ENCODE results near the gene TRMT2A. TPM values are rescaled to one million over a fixed set of nuclear protein-coding genes. Genes with fewer than 3 reads are reported as not detected.

Gene TRMT2A
- total RNA-seq, 2 experiments from 2014 or later = 97.5 to 118 TPM

GRCh38 chr22:20086101-20086599, 30.9 kb downstream of the TRMT2A start:
- Histone ChIP-seq H3K27ac (ENCODE audit: low read depth, low read length, poor library complexity, severe bottlenecking) (no peak overlapping the region), H2AFZ (ENCODE audit: low read length) (no peak overlapping the region), H3K36me3 (ENCODE audit: insufficient read depth, low read length) (peaks cover 58% of the 10 kb centered on the region), H3K4me3 (ENCODE audit: low read depth, low read length, poor library complexity, severe bottlenecking) (no peak overlapping the region), H3K9me3 (ENCODE audit: low read length) (no peaks in the 10 kb centered on the region), H3K4me2 (ENCODE audit: low read length) (no peak overlapping the region), H3K4me1 (ENCODE audit: insufficient read depth, low read length, poor library complexity, severe bottlenecking) (peaks cover 28% of the 10 kb centered on the region), H4K20me1 (ENCODE audit: insufficient read depth, low read length) (0 out of 2 replicates have a peak, but pooled peaks cover 3% of the 10 kb centered on the region), H3K79me2 (ENCODE audit: insufficient read depth, low read depth, low read length) (peaks cover 47% of the 10 kb centered on the region), H3K9me2 (ENCODE audit: insufficient read depth, low read length) (no peaks in the 10 kb centered on the region)
- BruUV-seq (replicated peaks) = TSS peak; percentile 19
- no peak for DNase-seq (ENCODE audit: low spot score)
- CTCF ChIA-PET (ENCODE audit: unreplicated experiment) = no interaction called here
- TF ChIP-seq, protein P1, sequence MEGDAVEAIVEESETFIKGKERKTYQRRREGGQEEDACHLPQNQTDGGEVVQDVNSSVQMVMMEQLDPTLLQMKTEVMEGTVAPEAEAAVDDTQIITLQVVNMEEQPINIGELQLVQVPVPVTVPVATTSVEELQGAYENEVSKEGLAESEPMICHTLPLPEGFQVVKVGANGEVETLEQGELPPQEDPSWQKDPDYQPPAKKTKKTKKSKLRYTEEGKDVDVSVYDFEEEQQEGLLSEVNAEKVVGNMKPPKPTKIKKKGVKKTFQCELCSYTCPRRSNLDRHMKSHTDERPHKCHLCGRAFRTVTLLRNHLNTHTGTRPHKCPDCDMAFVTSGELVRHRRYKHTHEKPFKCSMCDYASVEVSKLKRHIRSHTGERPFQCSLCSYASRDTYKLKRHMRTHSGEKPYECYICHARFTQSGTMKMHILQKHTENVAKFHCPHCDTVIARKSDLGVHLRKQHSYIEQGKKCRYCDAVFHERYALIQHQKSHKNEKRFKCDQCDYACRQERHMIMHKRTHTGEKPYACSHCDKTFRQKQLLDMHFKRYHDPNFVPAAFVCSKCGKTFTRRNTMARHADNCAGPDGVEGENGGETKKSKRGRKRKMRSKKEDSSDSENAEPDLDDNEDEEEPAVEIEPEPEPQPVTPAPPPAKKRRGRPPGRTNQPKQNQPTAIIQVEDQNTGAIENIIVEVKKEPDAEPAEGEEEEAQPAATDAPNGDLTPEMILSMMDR (conservative IDR thresholded peaks at IDR 0.05; ENCODE audit: low read length) = no peak
- no peak for TF ChIP-seq EZH2phosphoT487 (IDR thresholded peaks at IDR 0.05; ENCODE audit: borderline replicate concordance, low read depth, low read length)
- intact Hi-C loops (cut with micrococcal nuclease; ENCODE audit: unreplicated experiment) = no loop called here
- POLR2A ChIA-PET = no interaction called here

DNA sequence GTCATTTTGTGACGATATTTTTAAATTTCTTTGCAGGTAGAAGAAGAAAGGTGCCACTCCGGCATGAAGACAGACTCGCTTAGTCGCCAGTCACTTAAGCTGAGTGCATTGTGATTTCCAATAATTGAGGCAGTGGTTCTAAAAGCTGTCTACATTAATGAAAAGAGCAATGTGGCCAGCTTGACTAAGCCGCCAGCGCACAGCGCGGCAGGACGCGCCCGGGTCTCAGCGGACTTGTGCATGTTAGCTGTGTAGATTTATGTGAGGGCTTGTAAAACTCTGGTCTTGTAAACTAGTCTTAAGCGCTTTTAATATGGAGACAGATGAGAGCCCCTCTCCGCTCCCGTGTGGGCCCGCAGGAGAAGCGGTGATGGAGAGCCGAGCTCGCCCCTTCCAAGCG, 31.4 kb downstream of the TRMT2A start:
- intact Hi-C loops (cut with micrococcal nuclease; ENCODE audit: unreplicated experiment) = no loop called here
- POLR2A ChIA-PET = no interaction called here

More for the DNA sequence above, 31.4 kb downstream of the TRMT2A start:
- Histone ChIP-seq H3K4me2 (ENCODE audit: low read length) (no peak overlapping the region), H3K9me2 (ENCODE audit: insufficient read depth, low read length) (no peaks in the 10 kb centered on the region), H3K9me3 (ENCODE audit: low read length) (no peaks in the 10 kb centered on the region), H4K20me1 (ENCODE audit: insufficient read depth, low read length) (0 out of 2 replicates have a peak, but pooled peaks cover 3% of the 10 kb centered on the region), H3K36me3 (ENCODE audit: insufficient read depth, low read length) (peaks cover 53% of the 10 kb centered on the region), H3K27ac (ENCODE audit: low read depth, low read length, poor library complexity, severe bottlenecking) (no peak overlapping the region), H3K79me2 (ENCODE audit: insufficient read depth, low read depth, low read length) (peaks cover 52% of the 10 kb centered on the region), H3K4me1 (ENCODE audit: insufficient read depth, low read length, poor library complexity, severe bottlenecking) (peaks cover 33% of the 10 kb centered on the region), H3K4me3 (ENCODE audit: low read depth, low read length, poor library complexity, severe bottlenecking) (no peak overlapping the region), H2AFZ (ENCODE audit: low read length) (no peak overlapping the region)
- TF ChIP-seq EZH2phosphoT487 (IDR thresholded peaks at IDR 0.05; ENCODE audit: borderline replicate concordance, low read depth, low read length) = no peak
- TF ChIP-seq, protein P1 (conservative IDR thresholded peaks at IDR 0.05; ENCODE audit: low read length) = no peak
- CTCF ChIA-PET (ENCODE audit: unreplicated experiment) = no interaction called here
- DNase-seq (ENCODE audit: low spot score) = no peak
- BruUV-seq (replicated peaks) = no TSS peak

All from OCI-LY7 (cell line).